ENCODE results near the gene FAM168B.

Gene FAM168B

GRCh38 chr2:131043199-131044074 lies 49.8 kb downstream of the FAM168B start:
- no peak for TF ChIP-seq POLR2A (IDR thresholded peaks at IDR 0.05; ENCODE audit: low read depth, low read length)
- DNase-seq (ENCODE audit: insufficient read length, low spot score) (no peak), FAIRE-seq (no peak)

- DNase-seq (ENCODE audit: insufficient read length, low spot score) (peak; percentile 55), FAIRE-seq (no peak)
- TF ChIP-seq POLR2A (IDR thresholded peaks at IDR 0.05; ENCODE audit: low read depth, low read length), result no peak
Observed at GRCh38 chr2:131042148-131042775, 51.0 kb downstream of the FAM168B start.

- no peak for DNase-seq (ENCODE audit: insufficient read length, low spot score)
- no peak for TF ChIP-seq POLR2A (IDR thresholded peaks at IDR 0.05; ENCODE audit: low read depth, low read length)
- no peak for FAIRE-seq
Observed at GRCh38 chr2:131041402-131042147, 51.7 kb downstream of the FAM168B start.

- no peak for TF ChIP-seq POLR2A (IDR thresholded peaks at IDR 0.05; ENCODE audit: low read depth, low read length)
- DNase-seq (ENCODE audit: insufficient read length, low spot score) (no peak), FAIRE-seq (no peak)
Observed at GRCh38 chr2:131040661-131041401, 52.4 kb downstream of the FAM168B start.

- DNase-seq (ENCODE audit: insufficient read length, low spot score) (no peak), FAIRE-seq (no peak)
Observed at GRCh38 chr2:131039908-131040660, 53.2 kb downstream of the FAM168B start.

GRCh38 chr2:131039535-131039907 lies 53.7 kb downstream of the FAM168B start:
- no peak for DNase-seq (ENCODE audit: insufficient read length, low spot score)
- no peak for TF ChIP-seq POLR2A (IDR thresholded peaks at IDR 0.05; ENCODE audit: low read depth, low read length)
- no peak for FAIRE-seq

More at GRCh38 chr2:131039908-131040660, 53.2 kb downstream of the FAM168B start:
- no peak for TF ChIP-seq POLR2A (IDR thresholded peaks at IDR 0.05; ENCODE audit: low read depth, low read length)

- TF ChIP-seq POLR2A (IDR thresholded peaks at IDR 0.05; ENCODE audit: low read depth, low read length), result no peak
- FAIRE-seq, result no peak
- no peak for DNase-seq (ENCODE audit: insufficient read length, low spot score)
Observed at GRCh38 chr2:131039101-131039440, 54.2 kb downstream of the FAM168B start.

GRCh38 chr2:131038258-131039100 lies 54.8 kb downstream of the FAM168B start:
- no peak for TF ChIP-seq POLR2A (IDR thresholded peaks at IDR 0.05; ENCODE audit: low read depth, low read length)
- no peak for FAIRE-seq

GRCh38 chr2:131037398-131038257 lies 55.6 kb downstream of the FAM168B start:
- FAIRE-seq (no peak), DNase-seq (ENCODE audit: insufficient read length, low spot score) (no peak)
- no peak for TF ChIP-seq POLR2A (IDR thresholded peaks at IDR 0.05; ENCODE audit: low read depth, low read length)

More at GRCh38 chr2:131038258-131039100, 54.8 kb downstream of the FAM168B start:
- no peak for DNase-seq (ENCODE audit: insufficient read length, low spot score)

- no peak for TF ChIP-seq POLR2A (IDR thresholded peaks at IDR 0.05; ENCODE audit: low read depth, low read length)
- FAIRE-seq (no peak), DNase-seq (ENCODE audit: insufficient read length, low spot score) (no peak)
Observed at GRCh38 chr2:131036696-131037397, 56.4 kb downstream of the FAM168B start.

GRCh38 chr2:131036269-131036668 lies 57.0 kb downstream of the FAM168B start:
- no peak for TF ChIP-seq POLR2A (IDR thresholded peaks at IDR 0.05; ENCODE audit: low read depth, low read length)
- no peak for FAIRE-seq
- DNase-seq (ENCODE audit: insufficient read length, low spot score), result no peak

All from H54 (cell line).